Stimulated activated naive CD8-positive, alpha-beta T cell treated with anti-CD3 and anti-CD28 coated beads, Interleukin-15, Interleukin-2, amounts not matched to agents 100 U/mL and 50 U/mL, for 24 hours (primary cell): Measurements from ENCODE around the gene PALLD.

Experiments
- ATAC-seq: fragments of 150-1000 bp; cut with Tn5 transposase; one replicate; pipeline ENCODE4 v1.10.0; 2021
- DNase-seq: peaks from one replicate; pipeline ENCODE4 v3.0.0; 2021

PALLD gene

DNA sequence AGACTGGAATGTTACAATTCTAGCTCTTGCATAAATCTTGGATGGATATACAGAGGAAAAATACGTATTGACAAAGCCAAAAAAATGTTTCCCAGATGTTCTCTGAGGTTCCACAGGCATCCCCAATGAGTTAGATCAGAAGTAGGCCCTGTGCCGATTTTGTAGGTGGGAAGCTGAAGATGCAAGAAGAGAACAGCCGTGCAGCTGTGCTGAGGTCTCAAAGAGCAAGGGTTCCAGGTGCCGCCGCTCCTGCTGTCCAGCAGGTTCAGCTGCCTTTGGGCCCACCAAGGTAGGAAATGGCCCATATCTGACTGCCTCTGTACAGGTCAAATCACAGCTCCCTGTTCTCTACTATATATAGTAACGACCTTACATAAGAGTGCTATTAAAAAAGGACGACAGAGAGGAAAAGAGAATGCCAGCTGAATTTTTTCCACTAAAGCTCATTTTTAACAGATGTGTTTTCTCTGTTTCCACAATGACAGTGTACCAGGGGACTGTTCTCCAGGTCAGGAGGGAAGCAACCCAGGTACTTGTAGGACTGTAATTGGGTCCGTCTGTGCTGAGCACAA is 357.6 kb downstream of the PALLD start:
- ATAC-seq (no peak), DNase-seq (no peak)

DNA sequence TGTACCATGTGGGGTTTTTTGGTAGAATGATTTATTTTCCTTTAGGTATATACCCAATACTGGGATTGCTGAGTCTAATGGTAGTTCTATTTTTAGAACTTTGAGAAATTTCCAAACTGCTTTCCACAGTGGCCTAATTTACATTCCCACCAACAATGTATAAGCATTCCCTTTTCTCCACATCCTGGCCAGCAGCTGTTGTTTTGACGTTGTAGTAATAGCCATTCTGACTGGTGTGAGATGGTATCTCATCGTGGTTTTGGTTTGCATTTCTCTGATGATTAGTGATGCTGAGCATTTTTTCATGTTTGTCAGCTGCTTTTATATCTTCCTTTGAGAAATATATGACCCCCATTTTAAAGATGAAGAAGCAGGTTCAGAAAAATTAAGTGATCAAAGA is 359.5 kb downstream of the PALLD start:
- no peak for ATAC-seq
- no peak for DNase-seq

DNA sequence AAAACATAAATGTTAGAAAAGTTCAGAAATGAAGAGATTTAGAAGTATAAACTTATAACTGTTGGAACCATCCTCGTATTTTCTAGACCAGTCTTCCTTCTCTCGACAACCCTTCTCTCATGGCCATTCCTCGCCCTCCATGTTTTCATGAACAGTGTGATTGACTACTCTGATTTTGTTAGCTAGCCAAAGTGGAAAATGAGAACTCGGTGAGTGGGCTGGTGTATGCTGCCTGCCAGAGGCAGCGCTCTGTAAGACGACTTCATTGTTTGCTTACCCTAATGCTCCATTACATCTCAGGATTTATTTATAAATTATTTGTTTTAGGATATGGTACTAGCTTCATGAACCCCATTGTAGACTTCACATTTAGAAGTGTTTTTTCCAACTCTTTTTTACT is 360.2 kb downstream of the PALLD start:
- ATAC-seq = no peak

DNA sequence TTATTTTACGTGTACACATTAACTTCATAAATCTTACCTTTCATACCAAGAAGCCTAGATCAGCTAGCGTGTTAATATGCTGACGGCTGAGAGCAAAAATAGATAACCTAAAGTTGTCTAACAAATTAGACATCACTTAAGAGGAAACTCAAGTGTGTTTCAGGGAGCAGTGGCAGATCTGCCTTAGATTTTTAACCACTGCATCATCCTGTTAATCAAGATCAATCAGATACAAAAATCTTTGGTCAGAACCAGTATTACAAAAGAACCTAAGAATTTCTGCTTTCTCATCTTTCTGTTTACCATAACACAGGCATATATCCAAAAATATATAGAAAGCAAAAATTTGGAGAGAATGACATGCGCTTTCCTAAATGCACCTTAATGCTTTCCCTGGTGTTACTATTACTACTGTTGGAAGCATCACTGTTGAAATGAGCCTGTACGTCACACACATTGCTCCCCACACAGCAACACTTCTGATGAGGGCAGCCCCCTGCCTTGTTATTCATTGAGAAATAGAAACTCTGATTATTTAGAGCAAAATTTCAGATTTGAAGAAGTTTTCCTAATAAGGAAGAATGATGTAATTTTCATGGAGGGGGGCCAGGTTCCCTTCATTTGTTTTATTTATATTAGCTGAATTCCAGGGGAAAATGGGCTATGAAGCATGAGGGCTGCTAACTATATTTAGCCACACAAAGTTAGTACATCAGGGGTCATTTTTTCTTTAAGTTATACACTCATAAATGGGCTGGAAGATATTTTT is 360.9 kb downstream of the PALLD start:
- ATAC-seq (no peak), DNase-seq (no peak)

More for the DNA sequence above, 360.2 kb downstream of the PALLD start:
- no peak for DNase-seq

DNA sequence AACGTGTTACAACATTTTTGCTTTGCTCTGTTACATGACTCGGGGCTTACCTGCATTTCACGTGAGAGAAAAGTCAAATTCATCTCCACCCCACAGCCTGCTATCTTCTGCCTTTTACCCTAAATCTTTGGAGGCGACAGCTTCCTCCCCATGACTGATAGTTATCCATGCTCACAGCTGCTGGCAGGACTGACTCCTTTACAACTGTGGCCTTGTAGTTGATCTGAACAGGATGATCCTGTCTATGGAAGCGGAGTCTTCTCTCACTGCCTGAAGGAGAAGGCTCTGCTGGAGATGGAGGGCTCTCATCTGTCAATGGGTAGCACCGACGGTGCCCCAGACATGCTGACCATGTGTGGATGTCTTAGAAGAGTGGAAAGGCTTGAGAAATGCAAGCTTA is 362.2 kb downstream of the PALLD start:
- no peak for ATAC-seq
- DNase-seq = no peak

DNA sequence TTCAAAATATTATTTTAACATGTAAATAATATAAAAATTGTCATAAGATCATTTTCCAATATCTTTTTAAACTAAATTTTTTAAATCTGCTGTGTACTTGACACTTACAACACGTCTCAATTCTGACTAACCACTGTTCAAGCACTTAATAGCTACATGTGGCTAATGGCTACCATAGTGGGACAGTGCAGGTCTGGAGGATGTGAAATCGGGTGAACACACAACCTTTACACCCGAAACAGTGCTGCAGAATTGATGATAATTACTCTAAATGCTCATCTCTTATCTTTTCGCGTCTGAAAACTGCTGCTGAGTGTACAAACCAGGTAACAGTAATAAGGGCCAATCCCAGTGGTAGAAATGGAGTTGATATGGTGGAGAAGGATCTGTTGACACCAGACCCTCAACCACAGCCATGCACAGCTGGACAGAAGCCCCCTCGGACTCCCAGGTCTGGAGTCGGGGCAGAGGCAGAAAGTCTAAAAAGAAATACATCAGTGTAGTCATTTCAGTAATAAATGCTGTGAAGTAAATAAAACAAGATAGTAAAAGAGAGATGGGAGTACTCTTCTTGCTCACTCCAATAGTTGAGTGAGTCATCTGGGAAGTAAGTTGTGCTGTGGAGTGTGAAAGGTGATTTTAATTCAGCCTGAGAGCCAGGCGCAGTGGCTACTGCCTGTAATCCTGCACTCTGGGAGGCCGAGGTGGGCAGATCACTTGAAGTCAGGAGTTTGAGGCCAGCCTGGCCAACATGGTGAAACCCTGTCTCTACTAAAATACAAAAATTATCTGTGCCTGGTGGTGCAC is 363.2 kb downstream of the PALLD start:
- ATAC-seq = no peak
- DNase-seq = no peak

DNA sequence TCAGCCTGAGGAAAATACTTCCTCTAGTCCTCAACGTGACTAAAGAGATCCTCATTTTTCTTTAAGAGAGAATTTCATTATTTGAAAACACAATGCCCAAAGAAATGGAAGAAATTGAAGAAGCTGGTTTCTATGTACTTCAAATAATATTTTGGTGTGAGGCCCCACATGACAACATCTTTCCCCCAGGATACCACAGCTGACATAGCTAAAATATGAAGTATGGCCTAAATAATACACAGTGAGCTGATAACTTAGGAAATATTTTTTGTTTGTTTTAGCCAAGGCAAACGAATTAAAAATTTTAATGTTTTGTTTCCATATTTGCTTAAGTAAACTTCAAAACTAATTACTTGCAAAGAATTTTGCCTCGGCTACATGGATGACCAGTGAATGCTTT is 364.0 kb downstream of the PALLD start:
- ATAC-seq (no peak), DNase-seq (no peak)

DNA sequence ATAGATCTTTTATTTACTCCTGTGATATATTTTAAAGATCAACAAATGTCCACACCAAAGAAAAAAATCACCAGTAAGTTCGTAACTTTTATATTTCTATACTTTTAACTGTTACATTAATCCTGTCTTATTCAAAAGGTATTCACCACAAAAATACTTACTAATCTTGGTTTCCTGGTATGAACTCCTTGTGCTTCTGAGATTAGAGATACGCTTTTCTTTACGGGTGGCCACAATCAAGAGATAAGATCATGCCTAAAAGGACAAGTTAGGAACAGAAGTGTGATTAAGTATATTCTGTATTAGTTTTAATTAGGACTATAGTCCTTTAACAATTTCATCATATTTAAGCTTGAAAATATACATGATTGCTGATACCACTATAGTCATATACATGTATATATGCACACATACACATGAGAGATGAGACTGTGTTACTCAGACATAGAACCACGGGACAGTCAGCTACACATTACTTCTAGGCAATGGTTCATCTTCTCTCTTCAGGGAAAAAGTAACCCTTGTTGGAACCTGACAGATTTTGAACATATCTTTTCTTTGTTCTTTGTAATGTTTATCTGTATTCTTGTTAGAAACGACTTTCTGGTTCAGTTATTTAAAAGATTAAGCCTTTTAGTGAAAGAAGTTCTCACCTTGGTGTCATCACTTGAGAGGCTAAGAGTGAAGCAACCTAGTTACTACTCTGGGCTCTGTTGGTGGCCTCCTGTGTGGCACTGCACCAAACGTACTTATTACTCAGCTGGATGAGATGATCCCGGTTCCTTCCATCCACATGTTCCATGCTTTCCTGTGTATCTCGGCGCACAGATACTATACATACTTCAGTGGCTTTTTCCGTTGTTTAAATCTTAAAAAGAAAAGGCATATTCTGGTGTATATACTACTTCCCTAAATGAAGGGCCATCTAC is 367.1 kb downstream of the PALLD start:
- ATAC-seq (no peak), DNase-seq (no peak)

DNA sequence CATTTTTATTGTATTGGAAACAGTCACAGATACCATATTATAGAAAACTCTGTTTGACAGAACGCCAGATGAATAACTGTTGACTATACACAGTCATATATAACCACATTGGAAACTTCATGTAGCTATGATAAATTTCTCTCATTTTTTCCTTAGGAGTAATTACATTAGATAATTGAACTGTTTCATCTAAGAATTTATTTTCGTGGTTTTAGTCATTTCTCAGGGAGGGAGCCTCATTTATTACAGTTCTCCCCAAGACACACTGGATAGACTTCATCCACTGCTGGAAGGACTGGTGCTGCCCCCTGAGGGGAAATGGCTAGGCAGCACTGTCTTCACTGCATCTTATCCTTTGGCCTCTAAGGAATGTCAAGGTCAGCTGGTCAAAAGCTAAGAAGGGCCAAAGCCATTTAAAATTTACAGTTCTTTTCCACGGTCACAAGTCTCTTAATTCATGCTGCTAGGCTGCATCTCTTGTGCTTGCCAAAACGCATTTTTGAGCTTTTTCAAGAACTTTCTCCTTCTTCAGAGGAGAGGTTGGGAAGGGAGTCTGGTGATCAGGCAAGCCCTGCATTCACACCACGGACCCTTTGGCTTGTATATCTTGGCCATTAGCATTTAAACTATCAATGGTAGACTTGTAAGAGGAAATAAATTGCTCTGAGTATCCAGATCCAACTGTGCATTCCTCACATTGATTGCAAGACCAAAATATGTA is 368.1 kb downstream of the PALLD start:
- ATAC-seq (no peak), DNase-seq (no peak)

DNA sequence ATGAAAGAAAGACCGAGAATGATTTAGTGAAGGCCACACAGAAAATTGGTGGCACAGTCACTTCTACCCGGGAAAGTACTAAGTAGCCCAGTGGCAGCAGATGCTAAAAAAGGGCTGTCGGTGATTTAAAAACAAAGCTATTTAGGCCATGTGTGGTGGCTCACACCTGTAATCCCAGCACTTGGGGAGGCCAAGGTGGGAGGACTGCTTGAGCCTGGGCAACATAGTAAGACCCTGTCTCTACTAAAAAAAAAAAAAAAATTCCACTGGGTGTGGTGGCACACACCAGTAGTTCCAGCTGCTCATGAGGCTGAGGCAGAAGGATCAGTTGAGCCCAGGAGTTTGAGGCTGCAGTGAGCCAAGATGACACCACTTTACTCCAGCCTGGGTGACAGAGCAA is 369.0 kb downstream of the PALLD start:
- no peak for ATAC-seq
- DNase-seq = no peak

DNA sequence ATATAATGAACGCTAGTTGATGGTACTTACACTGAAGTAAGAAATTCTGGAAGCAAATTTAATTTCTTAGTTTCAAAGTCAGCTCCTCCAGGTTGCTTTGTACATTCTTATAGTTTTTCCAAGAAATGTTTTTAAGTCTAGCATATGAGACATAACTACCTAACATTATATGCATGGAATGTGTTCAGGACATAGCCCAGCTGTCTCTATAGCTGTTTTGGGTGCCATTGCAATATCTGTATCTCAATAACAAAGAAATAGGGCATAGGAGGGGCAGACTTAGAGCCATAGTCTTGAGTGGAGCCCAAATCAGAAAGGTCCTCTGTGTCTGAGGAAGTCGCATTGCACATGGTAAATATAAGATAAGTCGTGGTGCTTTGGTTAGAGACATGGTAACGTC is 369.8 kb downstream of the PALLD start:
- no peak for DNase-seq
- ATAC-seq = no peak

DNA sequence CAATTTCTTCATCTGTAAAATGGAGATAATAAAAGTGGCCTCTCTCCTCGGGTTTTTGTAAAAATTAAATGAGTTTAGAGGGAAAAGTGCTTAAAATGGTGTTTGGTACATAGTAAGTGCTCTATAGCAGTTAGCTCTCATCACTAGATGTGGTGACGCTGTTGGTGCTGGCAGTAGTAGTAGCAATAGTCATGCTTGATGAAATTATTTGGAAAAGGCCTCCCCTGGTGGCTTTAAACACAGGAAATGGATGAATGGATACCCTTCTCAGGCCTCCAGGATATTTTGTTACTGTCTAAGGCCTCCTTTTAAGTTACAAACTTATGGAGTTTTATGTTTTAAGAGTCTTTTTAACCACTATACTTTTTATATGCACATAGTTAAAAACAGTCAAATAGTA is 370.3 kb downstream of the PALLD start:
- DNase-seq = no peak
- no peak for ATAC-seq

DNA sequence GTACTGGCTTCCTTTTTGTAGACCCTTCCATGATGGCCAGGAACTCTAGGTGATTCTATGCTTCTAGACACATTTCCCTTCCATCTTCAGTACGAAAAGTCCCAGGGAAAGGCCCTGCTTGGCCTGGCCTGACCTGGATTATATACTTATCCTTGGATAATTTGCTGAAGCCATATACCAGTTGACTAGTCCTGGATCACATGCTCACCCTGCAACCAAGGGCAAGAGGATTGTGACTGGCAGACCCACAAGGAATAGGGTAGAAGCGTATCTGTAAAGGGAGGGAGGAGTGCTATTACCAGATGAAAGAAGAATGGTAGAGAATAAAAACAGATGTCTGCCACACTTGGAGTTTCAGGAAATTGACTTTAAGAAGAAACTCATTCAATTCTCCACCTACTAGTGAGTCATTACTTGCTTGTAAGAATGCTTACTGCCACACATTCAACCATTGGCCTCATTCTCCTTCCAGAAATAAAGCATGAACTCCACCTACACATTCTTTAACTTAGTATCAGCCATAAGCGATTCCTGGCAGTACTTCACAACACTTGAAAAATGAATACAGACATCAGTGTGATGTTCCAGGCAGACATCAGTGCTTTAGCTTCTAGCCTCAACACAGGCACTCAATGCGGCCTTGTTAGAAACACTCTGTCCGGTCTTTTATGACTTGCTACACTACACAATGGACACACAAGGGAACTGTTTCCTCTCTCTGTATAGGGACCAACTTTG is 371.4 kb downstream of the PALLD start:
- ATAC-seq = no peak
- DNase-seq = no peak

DNA sequence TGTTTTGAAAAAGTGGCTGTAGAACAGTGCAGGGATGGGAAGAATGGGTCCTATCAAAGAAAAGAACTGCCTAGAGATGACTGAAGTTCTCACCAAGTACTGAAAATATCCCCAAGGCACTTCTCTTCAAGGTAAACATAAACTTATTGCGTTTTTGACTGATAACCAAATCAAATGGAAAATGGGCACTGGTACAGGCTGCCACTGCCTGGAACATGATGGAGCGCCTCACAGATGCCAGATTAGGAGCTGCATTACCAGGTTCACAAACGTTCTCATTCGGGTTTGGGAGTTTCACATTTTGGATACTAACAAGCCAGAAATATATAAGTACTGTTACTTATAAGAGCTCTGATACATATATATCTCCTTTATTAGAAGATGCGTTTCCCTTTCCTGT is 371.9 kb downstream of the PALLD start:
- no peak for DNase-seq

DNA sequence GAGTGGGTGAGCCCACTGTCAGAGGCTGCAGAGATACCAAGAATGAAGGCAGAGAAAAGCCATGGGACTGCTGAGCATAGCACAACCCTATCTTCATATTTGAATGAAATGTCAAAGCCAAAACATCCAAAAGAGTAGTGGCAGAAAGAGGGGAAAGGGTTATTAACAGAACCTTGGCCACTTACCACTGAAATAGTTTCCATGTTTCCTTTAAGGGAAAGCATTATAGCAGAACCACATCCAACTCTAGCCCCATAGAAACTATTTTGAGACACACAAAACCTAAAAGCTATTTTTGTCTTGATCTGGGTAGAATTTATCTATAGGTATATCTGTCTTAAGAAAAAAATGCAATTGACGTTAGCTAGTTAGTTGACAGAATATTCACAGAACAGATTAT is 373.2 kb downstream of the PALLD start:
- ATAC-seq (no peak), DNase-seq (no peak)

More for the DNA sequence above, 371.9 kb downstream of the PALLD start:
- ATAC-seq = no peak

DNA sequence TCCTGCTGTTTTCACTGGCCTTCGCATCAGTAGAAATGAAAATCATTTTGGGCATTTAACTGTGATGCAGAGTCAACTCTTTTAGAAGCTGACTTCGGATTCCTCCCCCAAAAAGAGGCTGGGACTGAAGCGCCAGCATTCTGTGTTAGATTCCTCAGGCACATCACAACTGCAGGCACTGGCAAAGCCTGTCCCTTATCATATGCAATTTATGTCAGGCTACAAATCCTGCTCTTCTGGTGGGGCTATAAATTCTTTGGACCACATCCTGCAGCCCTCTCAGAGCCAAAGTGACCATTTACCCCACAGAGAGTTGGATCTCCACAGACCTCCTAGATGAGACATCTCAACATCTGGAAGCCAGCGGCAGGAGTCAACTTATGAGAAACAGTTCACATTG is 374.8 kb downstream of the PALLD start:
- DNase-seq = no peak
- ATAC-seq = no peak

DNA sequence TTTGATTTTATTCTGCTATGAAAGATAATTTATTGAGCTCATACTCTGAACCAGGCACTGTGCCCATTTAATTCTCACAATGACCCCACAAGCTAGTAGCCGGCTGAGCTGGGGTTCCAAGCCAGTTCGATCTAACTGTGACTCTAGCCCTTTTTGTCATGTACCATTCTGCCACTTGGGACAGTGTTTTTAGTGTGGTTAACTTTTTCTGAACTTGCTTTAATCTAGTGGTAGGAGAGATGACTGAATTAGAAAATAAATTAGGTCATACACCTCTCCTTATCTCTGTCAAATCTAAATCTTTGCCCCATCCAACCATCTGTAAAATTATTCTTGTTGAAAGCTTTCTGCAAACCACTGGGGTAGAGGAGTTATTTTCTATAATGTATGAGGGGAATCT is 377.2 kb downstream of the PALLD start:
- ATAC-seq (no peak), DNase-seq (no peak)

DNA sequence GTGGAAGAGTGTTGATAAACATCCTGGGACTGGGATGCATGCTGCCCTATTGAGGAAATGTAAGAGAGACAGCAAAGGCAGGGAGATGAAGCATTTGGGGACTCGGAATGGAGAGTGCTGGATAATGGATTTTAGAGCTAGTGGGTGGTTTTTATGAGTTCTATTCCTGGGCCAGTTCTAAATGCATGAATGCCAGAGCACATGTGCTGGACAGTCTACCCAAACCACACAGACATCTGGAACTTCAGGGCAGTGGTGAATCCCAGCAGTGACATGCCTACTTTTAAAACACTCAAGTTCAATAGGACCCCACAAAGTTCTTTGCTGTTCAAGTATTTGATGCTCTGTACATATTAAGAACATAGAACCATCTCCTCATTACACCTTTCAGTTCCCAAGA is 379.3 kb downstream of the PALLD start:
- DNase-seq = no peak
- ATAC-seq = no peak

DNA sequence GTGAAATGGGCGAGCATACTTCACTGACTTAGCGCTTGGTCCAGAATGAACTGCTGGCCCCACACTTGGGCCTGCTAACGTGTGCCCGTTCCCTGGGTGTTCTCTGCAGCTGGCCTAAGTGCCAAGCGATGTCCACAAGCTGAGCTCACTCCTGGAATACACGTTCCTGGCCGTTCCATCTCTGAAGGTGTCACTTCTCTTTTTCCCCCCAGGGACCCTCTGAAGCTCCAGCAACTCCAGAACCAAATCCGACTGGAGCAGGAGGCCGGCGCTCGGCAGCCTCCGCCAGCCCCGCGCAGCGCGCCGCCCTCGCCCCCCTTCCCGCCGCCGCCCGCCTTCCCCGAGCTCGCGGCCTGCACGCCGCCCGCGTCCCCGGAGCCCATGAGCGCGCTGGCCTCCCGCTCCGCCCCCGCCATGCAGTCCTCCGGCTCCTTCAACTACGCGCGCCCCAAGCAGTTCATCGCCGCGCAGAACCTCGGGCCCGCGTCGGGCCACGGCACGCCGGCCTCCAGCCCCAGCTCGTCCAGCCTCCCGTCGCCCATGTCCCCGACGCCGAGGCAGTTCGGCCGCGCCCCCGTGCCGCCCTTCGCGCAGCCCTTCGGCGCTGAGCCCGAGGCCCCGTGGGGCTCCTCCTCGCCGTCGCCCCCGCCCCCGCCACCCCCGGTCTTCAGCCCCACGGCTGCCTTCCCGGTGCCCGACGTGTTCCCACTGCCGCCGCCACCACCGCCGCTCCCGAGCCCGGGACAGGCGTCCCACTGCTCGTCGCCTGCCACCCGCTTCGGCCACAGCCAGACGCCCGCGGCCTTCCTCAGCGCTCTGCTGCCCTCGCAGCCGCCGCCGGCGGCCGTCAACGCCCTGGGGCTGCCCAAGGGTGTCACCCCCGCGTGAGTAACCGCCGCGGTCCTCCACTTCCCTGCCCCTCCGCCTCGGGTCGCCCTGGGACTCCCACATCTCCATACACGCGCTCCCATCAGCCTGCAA is 380.9 kb downstream of the PALLD start:
- peak; percentile 44 for ATAC-seq
- peak; percentile 39 for DNase-seq

DNA sequence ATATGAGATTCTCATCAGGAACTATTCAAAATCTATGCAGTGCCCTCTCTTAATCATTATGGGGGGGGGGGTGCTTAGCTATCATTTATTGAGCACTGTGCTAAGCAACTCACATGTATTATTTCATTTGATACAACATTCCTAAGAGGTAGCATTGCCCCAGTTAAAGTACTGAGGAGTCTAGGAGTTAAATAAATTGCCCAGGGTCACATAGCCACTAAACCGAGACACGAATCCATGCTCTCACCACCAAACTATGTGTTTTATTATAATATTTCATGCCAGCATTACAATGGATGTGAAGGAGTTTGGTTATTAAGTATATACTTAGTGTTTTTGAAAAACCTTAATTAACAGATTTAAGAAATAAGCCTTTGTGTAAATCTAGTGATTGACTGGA is 381.8 kb downstream of the PALLD start:
- ATAC-seq = no peak
- DNase-seq = no peak
